ENCODE data around the gene RIMBP3B.
"Not testable (repeated sequence)": the region's sequence is repeated elsewhere in the genome, so short reads cannot be mapped to it uniquely, and the experiment has no call there.

Gene RIMBP3B

DNA sequence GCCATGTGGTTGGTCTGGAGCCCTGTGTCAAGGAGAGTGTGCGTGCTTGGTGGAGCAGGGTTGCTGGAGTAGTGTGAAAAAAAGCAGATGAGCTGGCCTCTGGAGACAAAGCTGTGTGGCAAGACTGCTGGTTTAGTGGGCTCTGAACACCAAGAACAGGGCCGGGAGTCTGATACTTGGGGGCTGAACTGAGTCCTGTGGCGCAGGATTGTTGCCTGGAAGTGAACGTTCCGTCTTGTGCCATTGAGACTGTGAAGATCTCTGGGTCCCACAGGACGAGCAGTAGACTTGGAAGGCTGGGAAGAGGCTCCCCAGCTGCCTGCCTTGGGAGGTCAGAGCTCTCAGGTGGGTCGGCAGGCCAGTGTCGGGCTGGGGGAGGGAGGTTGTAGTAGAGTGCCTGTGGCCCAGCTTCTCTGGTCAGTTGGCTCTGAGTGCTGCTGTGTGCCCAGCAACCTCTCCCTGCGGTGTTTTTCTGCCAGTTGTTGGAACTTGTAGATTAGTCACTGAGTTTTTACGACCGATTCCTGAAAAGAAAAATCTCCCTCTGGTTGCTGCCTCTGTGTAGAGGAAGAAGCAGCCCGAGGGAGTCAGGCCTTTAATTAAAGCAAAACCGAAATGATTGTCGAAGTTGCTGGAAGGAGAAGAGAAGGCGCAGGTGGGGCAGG lies 35.6 kb downstream of the RIMBP3B start:
- DNase-seq, result not testable (repeated sequence)

DNA sequence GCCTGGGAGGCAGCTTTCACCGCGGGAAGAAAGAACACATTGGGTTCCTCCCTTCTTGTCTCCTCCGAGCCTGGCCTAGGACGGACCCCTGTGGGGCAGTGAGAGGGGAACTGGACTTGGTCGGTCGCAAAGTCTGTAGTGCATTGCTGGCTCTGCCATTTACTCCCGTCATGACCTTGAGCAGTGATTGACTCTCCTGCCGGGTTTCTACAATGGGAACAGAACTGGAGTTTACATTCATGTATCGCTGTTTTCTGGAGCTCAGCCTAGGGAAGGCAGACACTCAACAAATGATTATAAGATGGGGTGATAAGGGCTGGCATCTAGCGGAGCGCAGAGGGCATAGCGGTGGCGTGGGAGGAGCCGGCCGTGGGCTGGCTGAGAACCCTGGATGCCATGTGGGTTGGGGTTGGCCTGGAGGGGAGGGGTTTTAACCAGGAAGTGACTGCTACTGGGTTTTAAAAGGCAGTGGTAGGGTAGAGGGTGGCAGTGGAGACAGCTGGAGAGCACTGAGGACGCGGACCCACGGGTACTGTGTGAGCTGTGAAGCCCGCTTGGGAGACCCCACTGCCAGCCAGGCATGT lies 36.7 kb downstream of the RIMBP3B start:
- DNase-seq, result not testable (repeated sequence)

DNA sequence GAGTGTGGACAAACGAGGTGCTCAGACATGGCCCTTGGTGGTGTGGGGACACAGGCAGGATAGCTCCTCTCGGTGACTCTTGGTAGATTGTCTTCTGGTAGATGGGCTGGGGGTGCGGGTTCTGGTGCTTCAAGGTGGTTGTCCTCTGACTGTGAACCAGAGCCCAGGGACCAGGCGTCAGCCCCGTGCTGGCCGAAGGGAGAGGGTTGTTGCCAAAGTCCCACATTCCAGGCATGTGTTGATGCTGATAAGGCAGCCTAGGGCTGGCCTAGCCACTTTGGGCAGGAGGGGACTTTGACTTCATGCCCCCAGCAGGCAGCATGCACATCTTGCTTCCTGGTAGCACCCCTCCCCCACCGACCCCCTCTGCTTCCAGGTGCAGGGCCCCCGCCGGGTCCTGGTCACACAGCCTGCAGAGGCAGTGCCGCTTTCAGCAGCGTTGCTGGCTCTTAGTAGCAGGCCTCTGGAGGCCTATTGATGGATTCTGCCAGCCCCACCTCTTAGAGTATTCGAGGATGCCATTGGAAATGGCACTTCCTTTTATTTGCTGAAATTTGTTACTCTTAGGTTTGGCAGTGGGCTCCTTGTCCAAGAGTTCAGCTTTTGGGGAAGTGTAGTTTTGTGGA lies 40.6 kb downstream of the RIMBP3B start:
- not testable (repeated sequence) for DNase-seq

DNA sequence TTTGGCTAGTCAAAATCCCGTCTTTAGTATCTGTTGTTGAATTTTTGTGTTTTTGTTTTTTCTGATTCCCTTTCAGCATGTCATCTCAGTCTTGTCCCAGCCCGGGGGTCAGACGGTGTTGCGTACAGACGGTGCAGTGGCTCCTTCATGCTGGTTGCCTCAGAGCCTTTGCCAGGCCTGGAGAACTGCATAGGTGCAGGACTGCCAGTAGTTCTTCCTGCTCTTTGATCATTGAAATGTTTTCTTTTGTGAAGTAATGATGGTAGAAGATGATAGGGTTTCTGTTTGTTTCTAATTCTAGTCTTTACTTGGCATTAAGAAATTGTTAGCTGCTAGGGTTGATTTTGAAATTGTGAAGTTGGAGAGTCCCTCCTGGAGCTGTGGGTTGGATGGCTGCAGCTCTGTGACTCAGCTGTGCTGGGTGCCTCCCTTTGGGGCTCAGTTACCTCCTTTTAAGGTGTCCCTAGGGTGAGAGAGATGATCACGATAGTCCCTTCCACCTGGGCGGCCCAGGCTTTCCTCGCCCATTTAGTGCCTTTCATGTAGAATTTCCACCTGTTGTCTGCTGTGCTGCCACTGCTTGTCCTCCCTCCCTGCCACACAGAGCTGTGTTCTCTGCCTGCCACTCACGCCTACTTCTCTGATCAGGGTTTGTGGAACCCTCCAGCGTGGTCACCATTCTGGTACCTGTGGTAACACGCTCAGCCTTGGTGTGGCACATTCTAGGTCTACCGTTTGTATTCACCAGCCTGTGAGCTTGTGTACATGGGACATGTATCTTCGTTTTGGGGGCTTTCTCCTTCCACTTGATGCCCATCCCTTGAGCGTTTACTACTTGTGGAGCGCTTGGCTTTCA lies 51.1 kb downstream of the RIMBP3B start:
- not testable (repeated sequence) for DNase-seq

DNA sequence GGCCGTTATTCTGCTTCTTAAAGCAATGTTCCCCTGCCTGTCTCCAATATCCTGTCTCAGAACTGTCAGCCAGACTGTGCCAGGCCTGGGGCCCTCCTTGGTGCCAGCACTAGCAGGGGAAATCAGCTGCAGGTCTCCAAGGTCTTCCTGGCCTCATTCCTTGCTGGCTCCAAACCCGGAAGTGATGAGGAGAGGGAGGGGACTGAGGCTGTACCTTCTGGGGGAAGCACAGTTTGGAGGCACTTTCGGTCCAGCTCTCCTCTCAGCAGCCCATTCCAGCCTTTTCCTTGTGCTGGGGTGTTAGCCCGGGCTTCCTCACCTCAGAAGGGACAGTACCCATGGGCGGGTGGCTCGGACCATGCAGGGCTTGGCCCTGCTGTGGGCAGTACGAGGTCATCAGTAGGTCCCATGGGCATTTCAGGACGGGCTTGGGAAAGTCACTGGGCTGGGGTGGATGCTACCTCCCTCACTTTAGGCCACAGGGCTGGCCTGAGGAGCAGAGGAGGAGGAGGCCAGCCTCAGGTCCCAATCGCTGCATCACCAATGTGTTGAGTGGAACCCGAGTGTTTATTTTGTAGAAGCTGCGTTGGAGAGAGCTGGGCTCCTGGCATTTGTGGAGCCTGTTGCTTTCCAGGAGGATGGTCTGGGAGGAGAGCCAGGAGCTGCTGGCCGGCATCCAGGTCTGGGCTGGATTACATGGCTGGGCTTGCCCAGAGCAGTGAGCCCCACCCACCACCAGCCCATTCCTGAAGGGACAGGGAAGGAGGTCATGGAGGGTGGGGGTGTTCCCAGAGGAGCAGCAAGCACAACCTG lies 52.7 kb downstream of the RIMBP3B start:
- DNase-seq, result not testable (repeated sequence)

DNA sequence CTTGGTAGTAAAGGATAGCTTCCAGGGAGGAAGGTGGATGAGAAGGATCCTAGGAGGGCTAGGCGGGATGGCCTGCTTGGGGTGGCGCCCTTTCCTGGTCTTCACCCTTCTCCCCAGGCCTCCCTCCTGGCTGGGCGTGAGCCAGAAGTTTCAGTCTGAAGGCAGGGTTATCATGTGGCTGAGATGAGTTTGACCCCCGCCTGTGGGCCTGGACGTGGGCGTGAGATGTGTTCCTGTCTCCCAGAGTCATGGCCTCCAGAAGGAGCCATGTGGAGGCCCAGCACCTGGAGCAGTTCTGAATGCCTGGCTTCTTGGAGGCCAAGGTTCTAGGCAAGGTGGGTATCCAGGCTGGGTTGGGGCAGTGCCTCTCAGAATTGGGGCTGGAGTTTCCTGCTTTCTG lies 54.5 kb downstream of the RIMBP3B start:
- not testable (repeated sequence) for DNase-seq

All from activated CD4-positive, alpha-beta T cell treated with anti-CD3 and anti-CD28 coated beads, Interleukin-2, amount 50 U/mL, for 4 hours (primary cell).